NB4 (cell line): Measurements from ENCODE around the gene TRAK1.

ENCODE experiments used
- DNase-seq: peaks from one replicate; pipeline ENCODE4 v3.0.0; 2010; ENCODE audit warnings: low read depth
- H3K4me3 ChIP-seq: one replicate; pipeline ENCODE4 v1.5.1; 2011; ENCODE audit warnings: mild to moderate bottlenecking, low read depth, low read length, moderate library complexity
- CTCF ChIP-seq: IDR thresholded peaks from one replicate; pipeline ENCODE4 v1.5.1; 2012; ENCODE audit warnings: low read depth, low read length
- MAX ChIP-seq: IDR thresholded peaks from 2 replicates; pipeline ENCODE4 v1.6.1; 2011; ENCODE audit warnings: low read depth, low read length
- MYC ChIP-seq: IDR thresholded peaks from 2 replicates; pipeline ENCODE4 v1.6.1; 2011; ENCODE audit warnings: low read depth, low read length
- POLR2A ChIP-seq: IDR thresholded peaks from 2 replicates; pipeline ENCODE4 v1.6.1; 2011; ENCODE audit warnings: mild to moderate bottlenecking; ENCODE audit not compliant: insufficient read length; ENCODE audit errors: extremely low read depth

Gene TRAK1

GRCh38 chr3:42127226-42127625 lies 36.1 kb downstream of the TRAK1 start:
- TF ChIP-seq POLR2A (no peak), MAX (no peak), CTCF (no peak), MYC (no peak)
- no peak overlapping the region for H3K4me3 ChIP-seq
- no peak for DNase-seq

DNA sequence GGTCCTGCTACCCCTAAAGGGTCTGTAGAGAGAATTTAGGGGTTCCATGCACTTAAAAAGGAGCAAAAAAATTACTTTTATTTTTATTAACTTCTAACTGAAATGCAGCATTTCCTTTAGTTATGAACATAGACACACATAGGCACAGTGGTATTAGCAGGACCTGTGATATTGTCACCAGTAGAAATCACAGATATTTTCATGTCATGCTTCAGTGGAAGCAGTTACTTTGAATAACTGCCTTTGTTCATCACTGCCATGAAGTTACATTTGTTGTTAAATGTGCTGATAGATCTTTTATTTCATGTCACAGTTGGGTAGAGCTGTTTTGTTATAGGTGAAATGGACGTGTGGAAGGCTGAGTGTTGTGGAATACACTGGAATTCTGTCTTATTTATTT lies 37.4 kb downstream of the TRAK1 start:
- H3K4me3 ChIP-seq: no peak overlapping the region
- TF ChIP-seq POLR2A: no peak
- TF ChIP-seq MYC: no peak
- TF ChIP-seq CTCF: no peak
- TF ChIP-seq MAX: no peak
- no peak for DNase-seq

DNA sequence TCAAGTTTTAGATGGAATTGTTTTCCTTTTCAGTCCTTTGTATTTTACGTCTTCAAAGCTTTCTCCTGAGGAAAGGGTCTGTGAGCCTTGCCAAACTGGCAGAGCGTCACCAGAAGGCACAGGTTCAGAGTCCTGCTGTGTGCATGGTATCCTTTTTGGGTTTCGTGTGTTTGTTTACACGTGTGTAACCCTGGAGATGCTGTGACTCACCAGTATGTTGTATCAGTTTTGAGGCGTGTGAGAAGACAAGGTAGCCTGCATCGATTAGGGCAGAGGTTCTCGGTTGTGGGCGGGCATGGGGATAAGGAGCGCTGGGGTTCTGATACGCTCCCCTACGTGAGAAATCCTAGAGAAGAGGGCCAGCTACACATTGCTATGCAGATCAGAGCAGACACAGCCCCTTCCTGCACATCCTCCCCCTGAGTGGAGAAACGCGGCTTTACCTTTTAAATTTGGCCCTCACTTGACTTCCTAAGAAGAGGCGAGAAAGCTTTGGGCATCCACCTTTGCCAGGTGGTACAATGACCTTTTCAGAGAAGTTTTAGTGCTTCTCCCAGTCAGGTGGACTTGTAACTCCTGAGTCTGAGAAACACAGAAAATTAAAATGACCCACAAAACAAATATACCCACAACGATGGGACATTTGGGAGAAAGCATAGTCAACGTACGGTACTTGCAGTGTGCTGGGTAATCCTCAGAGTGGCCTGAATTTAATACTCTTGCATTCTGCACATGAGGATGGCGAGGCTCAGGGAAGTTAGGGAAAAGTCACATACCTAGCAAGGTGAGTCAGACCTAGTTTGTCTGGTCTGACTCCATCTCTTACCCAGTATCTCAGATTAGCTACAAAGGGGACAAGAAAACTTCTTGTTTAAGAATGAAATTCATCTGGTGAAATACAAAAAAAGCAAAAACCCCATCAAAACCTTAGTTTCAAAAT lies 38.1 kb downstream of the TRAK1 start:
- no peak overlapping the region for H3K4me3 ChIP-seq
- TF ChIP-seq POLR2A (no peak), CTCF (no peak), MAX (no peak), MYC (no peak)
- DNase-seq: no peak

GRCh38 chr3:42130007-42130328 lies 38.8 kb downstream of the TRAK1 start:
- TF ChIP-seq MYC (no peak), MAX (no peak), POLR2A (no peak), CTCF (no peak)
- DNase-seq: no peak
- no peak overlapping the region for H3K4me3 ChIP-seq

DNA sequence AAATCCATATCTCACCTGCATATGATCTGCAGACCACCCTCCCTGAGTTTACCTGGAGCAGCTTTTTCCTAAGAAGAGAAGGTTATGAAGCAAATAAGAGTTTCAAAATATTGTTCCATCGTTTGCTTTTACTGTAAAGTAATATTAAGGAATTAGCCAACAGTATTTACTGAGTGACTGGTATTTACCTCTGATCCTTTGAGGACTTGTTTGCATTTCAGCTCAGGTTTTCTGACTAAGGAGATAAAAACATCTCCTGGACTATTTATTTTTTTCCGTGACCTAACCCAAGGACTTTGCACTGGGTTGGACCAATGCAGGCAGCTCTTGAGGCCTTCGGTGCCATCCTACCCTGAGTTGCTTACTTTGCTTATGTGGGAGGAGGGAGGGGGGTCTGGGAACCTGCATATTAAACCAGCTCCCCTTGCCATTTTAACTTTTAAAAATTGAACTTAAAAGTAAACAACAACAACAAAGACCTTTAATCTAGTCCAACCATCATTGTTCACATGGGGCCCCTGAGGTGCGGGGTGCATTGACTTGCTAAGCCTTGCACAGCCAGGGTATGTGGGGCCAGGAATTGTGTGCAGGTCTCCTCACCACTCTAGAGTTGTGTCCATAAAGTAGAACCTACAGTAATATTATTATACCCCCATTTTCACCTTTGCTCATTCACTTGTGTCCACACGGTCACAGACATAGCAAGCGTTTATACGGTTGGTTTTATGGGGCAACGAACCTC lies 39.3 kb downstream of the TRAK1 start:
- no peak overlapping the region for H3K4me3 ChIP-seq
- TF ChIP-seq MAX (no peak), CTCF (no peak), POLR2A (no peak), MYC (no peak)
- no peak for DNase-seq
